NCI-H446 treated with DMSO at 0.1 percent for 48 hours (cell line): ENCODE measurements around the gene PBLD.
"Not testable (repeated sequence)": the region's sequence is repeated elsewhere in the genome, so short reads cannot be mapped to it uniquely, and the experiment has no call there.

Experiments used
- DNase-seq: peaks from one replicate; lab custom pipeline; 2025; lab: John Stamatoyannopoulos, UW

Gene PBLD

DNA sequence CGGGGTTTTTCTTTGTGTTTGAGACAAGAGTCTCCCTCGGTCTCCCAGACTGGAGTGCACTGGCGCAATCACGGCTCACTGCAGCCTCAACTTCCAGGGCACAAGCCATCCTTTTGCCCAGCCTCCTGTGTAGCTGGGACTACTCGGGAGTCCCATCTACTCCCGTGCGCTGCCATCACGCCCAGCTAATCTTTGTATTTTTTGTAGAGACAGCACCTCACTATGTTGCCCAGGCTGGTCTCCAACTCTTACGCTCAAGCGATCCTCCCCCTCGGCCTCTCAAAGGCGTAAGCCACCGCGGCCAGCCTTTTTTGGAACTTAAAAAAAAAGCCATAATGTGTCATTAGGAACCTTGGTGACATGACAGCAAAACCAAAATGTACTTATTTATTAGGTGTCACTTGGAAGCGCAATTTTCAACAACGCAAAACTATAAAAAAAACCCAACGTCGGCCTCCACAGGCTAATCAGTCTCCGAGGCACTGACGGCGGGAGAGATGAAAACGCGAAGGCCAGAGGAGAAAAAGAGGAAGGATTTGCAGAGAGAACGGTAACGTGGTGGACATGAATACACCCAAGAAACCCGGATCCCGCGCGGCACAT is 1.8 kb downstream of the PBLD start:
- no peak for DNase-seq

DNA sequence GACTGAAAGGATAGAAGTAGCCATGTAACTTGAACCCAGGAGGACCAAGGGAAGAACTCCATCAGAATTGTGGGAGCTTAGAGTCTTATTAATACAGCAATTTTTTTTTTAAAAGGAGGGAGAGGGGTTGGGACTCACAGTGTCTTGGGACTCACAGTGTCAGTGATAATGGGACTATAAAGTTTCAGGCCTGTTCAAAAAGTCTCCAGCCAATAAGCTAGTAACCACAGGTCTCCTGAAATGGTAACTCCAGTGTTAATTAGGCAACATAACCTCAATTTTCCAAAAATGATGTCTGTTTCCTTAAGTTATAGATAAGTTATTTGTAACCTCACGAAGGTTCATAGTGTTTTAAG is 3.2 kb downstream of the PBLD start:
- no peak for DNase-seq

DNA sequence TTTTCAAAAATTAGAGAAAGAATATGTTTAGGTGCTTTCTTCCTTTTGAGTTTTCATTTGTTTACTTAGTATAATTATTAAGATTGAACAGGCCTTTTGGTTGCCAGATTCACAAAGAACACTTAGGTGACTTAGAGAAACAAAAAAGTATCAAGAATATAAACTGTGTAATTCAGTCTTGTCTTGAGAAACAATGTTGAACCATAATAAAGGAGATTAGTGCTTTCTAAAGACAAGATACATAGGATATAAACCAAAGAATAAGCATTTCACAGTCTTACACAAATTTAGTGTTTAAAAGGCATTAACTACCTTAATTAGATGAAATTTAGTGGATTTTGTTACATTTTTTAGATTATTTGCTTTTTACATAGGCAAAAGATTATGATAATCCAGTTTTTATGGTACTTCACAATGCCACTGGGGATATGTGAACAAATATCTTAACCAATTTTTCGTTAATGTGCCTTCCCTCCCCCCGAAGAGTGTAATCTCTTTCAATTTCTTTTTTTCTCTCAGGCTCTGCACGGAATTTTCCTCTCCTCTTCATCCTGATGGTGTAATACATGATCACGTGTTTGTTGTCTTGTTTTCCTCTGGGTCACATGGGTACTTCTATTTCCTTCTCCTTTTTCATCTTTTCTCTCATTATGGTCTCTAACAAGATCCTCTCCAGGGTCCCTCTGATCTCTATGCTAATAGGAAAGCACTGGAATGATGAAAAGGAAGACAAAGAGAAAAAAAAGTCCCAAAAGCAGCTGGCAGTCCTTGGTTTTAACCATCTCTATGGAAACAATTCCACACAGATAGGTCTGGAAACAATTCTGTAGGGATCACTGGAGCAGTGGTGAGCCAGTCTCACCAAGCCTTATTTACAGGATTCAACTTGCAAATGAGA is 4.6 kb downstream of the PBLD start:
- DNase-seq: peak; percentile 28

DNA sequence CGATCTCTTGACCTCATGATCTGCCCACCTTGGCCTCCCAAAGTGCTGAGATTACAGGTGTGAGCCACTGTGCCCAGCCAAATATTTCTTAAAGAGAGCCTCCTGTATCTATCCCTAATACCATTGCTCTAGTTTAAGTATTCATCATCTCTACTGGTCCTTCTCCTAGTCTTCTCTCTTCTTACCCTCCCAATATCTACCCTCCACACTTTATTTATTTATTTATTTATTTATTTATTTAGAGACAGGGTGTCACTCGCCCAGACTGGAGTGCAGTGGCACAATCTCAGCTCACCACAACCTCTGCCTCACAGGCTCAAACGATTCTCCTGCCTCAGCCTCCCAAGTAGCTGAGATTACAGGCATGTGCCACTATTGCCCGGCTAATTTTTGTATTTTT is 8.3 kb downstream of the PBLD start:
- not testable (repeated sequence) for DNase-seq

DNA sequence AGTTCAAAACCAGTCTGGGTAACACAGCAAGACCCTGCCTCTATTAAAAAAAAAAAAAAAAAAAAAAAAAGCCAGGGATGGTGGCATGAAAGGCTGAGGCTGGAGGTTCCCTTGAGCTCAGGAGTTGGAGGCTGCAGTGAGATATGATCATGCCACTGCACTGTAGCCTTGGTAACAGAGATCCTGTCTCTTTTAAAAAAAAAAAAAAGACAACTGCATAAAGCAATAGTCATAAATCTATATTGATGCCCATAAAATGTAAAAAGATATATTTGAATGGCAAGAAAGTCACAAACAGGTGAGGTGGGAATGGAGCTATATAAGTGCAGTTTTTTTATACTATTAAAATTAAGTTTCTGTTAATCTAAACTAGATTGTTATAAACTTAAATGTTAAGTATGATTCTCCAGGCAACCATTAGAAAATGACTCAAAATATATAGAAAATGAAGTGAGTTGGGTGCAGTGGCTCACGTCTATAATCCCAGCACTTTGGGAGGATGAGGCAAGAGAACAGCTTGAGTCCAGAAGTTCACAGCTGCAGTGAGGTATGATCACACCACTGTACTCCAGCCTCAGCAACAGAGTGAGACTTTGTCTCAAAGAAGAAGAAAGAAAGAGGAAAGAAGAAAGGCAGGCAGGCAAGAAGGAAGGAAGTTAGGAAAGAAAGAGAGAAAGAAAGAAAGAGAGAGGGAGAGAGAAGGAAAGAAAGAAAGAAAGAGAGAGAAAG is 14.2 kb downstream of the PBLD start:
- no peak for DNase-seq

DNA sequence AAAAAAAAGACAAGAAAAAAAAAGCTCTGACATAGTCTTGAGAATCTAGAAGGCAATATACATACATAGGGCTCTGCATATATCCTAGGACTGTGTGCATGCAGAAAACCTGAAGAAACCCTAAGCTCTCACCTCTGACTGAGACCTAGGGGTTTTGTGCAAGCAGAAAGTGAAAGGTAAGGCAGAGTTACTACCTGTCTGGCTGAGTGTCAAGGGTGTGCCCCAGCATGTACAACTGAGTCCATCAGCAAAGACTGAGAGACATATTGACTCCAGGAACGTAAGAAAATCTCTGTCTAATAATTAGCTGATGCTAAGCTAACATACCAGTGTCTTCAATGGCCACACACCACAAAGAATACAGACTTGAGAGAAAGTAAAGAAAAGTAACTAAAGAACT is 17.1 kb downstream of the PBLD start:
- no peak for DNase-seq

DNA sequence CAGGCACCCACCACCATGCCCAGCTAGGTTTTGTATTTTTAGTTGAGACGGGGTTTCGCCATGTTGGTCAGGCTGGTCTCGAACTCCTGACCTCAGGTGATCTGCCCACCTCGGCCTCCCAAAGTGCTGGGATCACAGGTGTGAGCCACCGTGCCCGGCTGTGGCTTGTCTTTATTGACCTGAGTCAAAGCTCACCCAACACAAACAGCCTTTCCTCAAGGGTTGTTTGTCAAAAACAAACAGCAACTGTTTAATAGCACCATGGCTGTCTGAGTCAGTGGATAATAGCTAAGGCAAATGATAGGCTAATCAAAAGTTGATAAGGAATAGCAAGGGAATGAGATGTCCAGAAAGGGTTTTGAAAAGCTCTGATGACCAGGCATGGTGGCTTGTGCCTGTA is 17.8 kb downstream of the PBLD start:
- not testable (repeated sequence) for DNase-seq

DNA sequence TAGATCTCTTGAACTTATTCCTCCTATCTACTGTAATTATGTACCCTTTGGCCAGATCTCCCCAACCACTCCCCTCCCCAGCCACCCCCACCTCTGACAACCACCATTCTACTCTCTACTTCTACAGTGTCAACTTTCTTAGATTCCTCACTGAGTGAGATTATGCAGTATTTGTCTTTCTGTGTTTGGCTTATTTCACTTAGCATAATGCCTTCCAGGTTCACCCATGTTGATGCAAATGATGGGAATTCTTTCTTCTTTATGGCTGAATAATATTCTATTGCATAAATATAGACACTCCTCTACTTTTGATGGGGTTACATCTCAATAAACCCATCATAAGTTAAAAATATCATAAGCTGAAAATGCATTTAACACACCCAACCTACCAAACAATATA is 22.2 kb downstream of the PBLD start:
- no peak for DNase-seq

DNA sequence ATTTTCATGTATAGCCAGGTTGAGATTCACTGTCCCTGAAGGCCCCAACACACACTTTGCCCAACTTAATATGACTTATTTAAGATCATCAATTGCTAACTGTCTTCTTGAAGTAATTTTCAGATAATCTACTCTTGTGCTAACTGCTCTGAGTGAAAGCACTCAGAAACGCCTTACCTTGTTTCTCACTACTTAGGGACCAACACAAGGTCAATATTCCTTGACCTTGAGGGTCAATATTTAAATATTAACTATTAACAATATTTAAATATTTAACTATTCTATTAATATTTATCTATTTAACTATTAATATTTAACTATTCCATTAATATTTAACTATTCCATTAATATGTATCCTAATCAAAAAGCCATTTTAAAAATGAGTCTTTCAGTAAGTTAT is 26.9 kb downstream of the PBLD start:
- DNase-seq: no peak

DNA sequence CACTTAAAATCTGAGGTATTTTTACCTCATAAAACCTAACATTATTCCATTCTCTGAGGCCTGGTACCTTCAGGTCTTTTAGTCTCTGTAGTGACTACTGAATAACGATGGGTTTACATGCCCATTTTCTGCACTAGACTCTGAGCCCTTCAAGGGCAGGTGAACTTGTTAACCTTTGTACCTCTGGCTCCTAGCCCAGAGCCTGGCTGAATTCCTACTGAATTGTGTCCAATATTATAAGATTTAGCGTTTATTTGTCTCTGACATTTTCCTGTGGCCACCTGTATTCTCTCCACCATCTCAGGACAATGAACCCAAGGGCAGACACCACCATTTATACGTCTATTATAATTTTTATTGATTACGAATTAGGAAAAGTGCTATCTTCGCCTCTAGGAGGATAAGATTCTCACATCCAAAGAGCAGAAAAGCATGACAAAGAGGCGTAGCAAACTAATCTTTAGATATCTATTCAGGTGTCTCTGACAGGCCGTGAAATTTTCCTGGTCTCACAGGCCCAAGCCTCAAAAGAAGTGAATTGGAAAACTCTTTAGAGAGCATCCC is 28.8 kb downstream of the PBLD start:
- DNase-seq: no peak

DNA sequence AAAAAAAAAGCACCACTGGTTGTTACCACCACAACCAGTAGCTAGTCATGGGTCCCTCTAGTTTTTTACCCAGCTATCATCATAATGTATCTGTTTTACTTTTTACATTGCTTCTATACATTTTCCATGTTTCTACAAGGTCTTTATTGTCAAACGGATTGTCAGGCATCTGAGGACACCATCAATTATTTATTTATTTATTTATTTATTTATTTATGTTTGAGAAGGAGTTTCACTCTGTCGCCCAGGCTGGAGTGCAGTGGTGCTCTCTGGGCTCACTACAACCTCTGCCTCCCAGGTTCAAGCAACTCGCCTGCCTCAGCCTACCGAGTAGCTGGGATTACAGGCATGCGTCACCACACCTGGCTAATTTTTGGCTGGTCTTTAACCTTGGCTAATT is 29.9 kb downstream of the PBLD start:
- DNase-seq: no peak

DNA sequence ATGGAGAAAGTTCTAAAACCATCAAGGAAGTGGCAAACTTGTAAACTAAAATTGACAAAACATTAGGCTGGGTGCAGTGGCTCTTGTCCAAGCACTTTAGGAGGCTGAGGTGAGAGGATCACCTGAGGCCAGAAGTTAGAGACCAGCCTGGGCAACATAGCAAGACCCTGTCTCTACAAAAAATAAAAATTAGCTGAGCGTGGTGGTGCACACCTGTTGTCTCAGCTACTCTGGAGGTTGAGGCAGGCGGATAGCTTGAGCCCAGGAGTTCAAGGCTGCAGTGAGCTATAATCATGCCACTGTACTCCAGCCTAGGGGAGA is 30.3 kb downstream of the PBLD start:
- no peak for DNase-seq

DNA sequence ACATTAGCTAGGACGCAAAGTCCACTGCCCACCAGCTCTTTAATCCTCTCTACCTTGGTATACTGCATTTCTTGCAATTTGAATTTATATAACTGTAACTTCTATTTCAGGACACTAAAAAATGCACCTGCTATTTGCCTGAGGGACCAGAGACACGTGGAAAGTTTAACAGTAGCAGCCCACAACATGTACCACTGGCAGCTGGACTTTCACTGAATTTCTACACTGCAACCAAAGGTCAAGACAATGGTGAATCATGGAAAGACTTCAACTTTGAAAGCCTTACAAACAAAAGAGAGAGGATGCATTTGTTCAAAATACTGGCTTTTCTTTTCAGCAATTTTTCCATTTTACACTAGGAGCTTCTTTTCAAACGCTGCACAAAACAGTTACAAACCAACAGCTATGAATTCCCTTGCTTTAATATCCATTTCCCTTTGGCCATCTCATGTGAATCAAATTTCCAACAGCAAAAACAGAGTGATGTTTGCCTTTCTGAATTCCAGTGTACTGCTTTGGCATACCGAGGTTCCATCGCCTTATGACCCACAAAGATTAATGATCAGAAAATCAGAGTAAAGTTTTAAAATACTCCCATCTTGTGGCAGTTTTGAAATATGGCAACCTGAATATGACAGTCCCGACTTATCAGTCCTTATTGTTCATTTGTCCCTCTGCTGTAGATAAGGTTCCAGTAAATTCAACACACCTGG is 30.8 kb downstream of the PBLD start:
- no peak for DNase-seq

DNA sequence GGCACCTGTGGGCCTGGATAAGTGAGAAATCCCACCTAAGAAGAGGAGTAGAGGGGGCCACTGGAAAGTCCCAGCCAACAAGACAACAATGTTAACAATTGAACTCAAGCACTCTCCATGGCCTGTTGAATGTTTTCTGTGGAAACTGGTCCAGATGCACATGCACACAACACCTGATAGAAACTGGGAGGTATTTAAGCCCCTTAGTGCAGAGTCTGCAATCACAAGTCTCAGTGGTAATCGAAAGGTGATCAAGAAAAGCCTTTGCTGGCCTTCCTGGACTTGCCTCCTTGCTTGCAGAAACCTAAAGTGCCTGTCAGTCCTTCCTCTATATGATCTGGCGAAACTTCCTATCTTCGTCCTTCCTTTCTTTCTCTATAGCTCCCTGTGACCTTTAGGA is 31.4 kb downstream of the PBLD start:
- DNase-seq: no peak

DNA sequence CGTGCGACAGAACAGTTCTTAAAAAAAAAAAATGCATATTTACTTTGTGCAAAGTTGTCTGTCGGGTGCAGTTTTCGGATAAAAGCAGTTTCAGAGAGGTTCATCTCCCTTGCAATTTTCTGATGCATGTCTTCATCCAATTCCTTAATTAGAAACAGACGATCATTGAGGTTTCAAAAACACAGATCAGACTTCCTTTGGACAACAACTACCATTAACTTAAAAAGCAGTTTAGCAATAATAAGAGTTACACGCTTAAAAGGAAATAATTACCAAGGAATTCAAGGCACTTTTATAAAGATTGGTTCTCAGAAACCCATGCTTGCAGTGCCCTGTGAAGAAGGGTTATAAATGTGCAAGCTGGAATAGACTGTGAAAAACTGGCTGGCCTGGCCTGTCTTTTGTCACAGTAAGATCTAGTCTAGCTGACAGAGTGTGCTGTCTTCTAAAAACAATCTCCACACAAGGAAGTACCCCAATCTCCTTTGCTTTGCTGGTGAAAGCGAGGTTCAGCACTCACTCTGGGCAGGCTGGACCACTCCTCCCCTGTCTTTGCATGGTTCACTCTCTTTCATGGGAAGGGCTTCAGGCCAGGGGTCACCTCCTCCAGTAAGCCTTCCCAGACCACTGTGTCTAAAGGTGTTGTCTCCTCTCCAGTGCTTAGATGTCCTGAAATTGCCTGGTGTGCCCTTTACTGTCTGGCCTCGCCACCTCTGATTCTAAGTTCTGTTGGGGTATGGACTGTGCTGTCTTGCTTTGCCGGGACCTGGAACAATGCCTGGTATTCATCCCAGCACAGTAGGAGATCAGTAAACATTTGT is 35.7 kb downstream of the PBLD start:
- DNase-seq: no peak

DNA sequence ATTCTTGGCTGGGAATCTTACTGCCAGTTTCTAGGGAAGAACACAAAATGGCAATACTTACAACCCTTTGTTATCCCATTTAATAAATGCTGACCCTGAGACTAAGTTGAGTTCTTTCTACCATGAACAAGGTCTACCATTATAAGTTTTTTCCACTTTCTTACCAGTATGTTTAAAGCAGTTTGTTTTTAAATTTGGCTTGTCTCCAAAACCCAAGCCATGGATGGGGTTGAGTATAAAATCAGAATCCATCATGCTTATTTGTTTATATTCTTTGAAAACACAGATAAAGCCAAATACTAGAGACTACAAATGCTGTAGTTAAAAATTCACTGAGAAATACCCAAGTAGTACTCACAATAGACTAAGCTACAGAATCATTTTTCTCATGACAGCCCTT is 42.0 kb downstream of the PBLD start:
- DNase-seq: no peak

DNA sequence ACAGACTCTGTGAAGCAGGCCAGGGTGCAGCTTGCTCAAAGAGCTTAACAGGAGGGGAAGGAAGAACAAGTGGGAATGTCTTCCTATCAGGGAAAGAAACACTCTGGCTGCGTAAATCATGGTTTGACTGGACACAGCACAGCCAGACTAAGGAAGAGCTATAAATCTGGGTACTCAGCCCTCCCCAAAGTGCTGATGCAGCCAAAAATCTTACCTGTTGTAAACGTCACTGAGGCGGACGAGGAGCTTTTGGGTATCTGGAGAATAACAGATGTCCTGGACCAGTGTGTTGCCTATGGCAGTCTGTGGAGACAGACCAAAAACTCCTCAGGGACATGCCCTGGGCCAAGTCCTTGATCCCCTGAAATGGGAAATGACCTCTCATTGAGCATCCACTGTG is 44.0 kb downstream of the PBLD start:
- no peak for DNase-seq

DNA sequence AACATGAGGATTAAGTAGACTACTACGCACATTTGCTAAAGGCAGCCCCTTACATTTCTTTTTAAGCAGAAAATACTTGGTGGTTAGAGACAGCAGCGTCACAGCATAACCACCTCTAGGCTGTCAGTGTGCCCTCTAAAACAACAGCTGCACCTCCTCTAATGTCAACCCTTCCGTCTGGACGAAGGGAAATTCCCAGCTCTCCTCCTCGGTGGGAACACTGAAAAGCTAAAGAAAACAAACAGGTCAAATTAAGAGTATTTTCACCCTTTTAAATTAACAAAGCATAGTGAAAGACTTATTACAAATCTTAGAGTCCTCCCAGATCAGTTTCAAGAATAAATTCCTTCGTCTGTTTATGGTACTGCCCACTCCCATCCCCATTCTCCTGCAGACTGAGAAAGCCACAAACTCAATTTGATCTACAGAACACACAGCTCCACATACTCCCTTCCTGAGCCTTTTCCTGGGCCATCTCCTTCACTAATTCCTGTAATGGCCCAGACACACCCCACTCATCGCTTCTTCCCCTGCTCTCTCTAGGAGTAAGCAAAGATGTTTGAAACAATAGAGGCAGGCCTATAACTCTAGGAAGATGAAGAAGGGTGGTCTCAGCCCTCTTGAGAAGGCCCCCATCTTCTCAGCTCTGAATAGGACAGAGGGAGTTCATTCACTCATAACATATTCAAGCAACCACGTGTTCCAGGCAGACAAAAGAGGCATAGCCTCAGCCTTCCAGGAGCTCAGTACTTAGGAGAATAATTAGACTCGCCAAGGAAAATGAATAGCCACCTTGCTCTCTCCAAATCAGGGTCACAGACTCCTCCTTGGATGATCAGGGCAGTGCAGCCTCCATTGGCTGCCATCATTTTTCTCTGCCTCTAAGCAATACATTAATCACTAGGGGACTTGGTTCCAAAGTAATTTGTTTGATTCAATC is 48.4 kb downstream of the PBLD start:
- no peak for DNase-seq

DNA sequence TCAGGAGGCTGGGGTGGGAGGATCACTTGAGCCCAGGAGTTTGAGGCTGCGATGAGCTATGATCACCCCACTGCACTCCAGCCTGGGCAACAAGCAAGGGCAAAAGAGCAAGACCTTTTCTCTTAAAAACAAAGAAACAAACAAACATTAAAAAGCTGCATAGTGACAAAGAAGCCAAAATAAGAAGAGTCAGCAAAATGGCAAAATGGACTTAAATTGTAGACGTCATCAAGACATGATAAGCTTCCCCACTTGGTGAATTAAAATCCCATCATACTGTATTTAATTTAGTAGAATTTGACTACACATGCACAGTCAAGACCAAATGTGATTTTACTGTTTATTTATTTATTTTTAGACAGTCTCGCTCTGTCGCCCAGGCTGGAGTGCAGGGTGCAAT is 52.0 kb downstream of the PBLD start:
- DNase-seq: no peak
